ENCODE results near the gene C2orf92.

The C2orf92 gene

DNA sequence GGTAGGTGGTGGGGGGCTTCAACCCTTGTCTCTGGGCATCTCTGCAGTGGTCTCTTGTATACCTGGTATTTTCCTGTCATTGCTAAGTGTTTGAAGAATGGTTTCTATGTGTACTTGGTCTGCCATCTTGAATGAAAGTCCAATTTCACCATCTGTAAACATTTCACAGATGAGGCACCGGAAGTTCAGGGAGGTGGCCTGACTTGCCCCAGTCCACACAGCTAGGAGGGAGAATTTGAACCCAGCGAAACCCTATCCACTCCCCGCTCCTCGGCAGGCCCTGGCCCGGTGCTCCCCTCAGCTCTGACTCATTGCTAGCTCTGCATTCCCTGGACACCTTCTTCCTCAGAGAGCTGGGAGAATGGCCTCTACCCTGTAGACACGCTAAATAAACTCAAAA lies 74.4 kb downstream of the C2orf92 start:
- H3K4me3 ChIP-seq (ENCODE audit: control insufficient read depth, low read depth, low read length) = no peak overlapping the region
- TF ChIP-seq, protein P1, sequence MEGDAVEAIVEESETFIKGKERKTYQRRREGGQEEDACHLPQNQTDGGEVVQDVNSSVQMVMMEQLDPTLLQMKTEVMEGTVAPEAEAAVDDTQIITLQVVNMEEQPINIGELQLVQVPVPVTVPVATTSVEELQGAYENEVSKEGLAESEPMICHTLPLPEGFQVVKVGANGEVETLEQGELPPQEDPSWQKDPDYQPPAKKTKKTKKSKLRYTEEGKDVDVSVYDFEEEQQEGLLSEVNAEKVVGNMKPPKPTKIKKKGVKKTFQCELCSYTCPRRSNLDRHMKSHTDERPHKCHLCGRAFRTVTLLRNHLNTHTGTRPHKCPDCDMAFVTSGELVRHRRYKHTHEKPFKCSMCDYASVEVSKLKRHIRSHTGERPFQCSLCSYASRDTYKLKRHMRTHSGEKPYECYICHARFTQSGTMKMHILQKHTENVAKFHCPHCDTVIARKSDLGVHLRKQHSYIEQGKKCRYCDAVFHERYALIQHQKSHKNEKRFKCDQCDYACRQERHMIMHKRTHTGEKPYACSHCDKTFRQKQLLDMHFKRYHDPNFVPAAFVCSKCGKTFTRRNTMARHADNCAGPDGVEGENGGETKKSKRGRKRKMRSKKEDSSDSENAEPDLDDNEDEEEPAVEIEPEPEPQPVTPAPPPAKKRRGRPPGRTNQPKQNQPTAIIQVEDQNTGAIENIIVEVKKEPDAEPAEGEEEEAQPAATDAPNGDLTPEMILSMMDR (IDR thresholded peaks at IDR 0.05; ENCODE audit: control insufficient read depth, insufficient read depth, low read depth, low read length, missing control alignments) = no peak
- no peak for DNase-seq (ENCODE audit: low read depth)

DNA sequence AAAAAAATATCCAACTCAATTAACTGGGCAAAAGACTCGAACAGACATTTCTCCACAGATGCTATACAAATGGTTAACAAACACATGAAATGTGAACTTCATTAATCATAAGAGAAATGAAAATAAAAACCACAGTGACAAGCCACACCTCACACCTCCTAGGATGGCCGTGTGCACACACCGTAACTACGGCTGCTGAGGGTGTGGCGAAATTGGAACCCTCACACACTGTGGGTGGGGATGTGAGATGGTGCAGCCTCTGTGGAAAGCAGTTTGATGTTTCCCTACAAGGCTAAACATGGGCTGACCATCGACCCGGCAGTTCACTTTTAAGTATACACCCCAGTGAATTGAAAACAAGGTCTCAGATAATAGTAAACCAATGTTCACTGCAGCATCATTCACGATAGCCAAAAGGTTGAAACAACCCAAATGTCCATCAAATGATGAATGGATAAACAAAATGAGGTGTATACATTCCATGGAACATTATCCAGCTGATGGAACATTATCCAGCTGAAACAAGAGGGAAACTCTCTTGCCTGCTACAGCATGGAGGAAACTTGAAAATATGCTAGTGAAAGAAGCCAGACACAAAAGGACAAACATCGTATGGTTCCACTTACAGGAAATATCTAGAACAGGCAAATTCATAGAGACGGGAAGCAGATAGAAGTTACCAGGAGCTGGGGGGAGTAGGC lies 76.1 kb downstream of the C2orf92 start:
- DNase-seq (ENCODE audit: low read depth) = no peak
- H3K4me3 ChIP-seq (ENCODE audit: control insufficient read depth, low read depth, low read length) = no peak overlapping the region
- TF ChIP-seq, protein P1 (IDR thresholded peaks at IDR 0.05; ENCODE audit: control insufficient read depth, insufficient read depth, low read depth, low read length, missing control alignments) = no peak

- no peak for DNase-seq (ENCODE audit: low read depth)
- TF ChIP-seq, protein P1 (IDR thresholded peaks at IDR 0.05; ENCODE audit: control insufficient read depth, insufficient read depth, low read depth, low read length, missing control alignments) = no peak
- no peak overlapping the region for H3K4me3 ChIP-seq (ENCODE audit: control insufficient read depth, low read depth, low read length)
These were observed 77.8 kb downstream of the C2orf92 start for GRCh38 chr2:97747285-97747684.

- H3K4me3 ChIP-seq (ENCODE audit: control insufficient read depth, low read depth, low read length) = no peak overlapping the region
- DNase-seq (ENCODE audit: low read depth) = peak; percentile 35
- TF ChIP-seq, protein P1 (IDR thresholded peaks at IDR 0.05; ENCODE audit: control insufficient read depth, insufficient read depth, low read depth, low read length, missing control alignments) = no peak
These were observed 78.2 kb downstream of the C2orf92 start for GRCh38 chr2:97747716-97748115.

GRCh38 chr2:97749581-97749980 lies 80.1 kb downstream of the C2orf92 start:
- TF ChIP-seq, protein P1 (IDR thresholded peaks at IDR 0.05; ENCODE audit: control insufficient read depth, insufficient read depth, low read depth, low read length, missing control alignments) = no peak
- H3K4me3 ChIP-seq (ENCODE audit: control insufficient read depth, low read depth, low read length) = no peak overlapping the region
- DNase-seq (ENCODE audit: low read depth) = no peak

DNA sequence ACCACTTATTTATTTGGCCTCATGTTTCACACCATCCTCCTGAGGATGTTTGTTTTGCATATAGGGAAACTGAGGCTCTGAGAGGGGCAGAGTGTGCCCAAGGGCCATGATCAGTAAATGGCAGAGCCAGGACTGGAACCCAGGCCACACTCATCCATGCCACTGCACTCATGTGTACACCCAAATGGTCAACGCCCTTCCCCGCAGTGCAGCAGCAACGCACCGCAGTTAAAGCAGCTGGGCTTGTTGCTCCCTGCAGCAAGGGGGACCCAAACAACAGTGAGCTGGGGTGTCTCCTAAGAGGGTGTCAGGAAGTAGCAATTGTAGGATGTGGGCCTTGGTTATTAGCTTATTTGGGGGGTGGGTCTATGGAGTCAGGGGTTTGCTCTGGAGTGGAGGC lies 80.5 kb downstream of the C2orf92 start:
- H3K4me3 ChIP-seq (ENCODE audit: control insufficient read depth, low read depth, low read length) = no peak overlapping the region
- DNase-seq (ENCODE audit: low read depth) = no peak
- TF ChIP-seq, protein P1 (IDR thresholded peaks at IDR 0.05; ENCODE audit: control insufficient read depth, insufficient read depth, low read depth, low read length, missing control alignments) = no peak
